GM12801 (cell line): ENCODE data around the gene MYH15.

Source experiments
- CTCF ChIP-seq: IDR thresholded peaks from one replicate; pipeline ENCODE4 v1.5.1; 2011; ENCODE audit warnings: control low read depth; ENCODE audit not compliant: insufficient read length; ENCODE audit errors: extremely low read depth

Gene MYH15

GRCh38 chr3:108453565-108453964 lies 56.8 kb downstream of the MYH15 start:
- no peak for TF ChIP-seq CTCF

GRCh38 chr3:108450444-108450843 lies 60.0 kb downstream of the MYH15 start:
- TF ChIP-seq CTCF: no peak

GRCh38 chr3:108448593-108448992 lies 61.8 kb downstream of the MYH15 start:
- no peak for TF ChIP-seq CTCF

GRCh38 chr3:108447096-108447847 lies 63.1 kb downstream of the MYH15 start:
- TF ChIP-seq CTCF: no peak

GRCh38 chr3:108442281-108442680 lies 68.1 kb downstream of the MYH15 start:
- no peak for TF ChIP-seq CTCF

- TF ChIP-seq CTCF: no peak
These were observed 68.9 kb downstream of the MYH15 start for GRCh38 chr3:108441518-108441917.

GRCh38 chr3:108441071-108441507 lies 69.3 kb downstream of the MYH15 start:
- TF ChIP-seq CTCF: no peak
